Psoas muscle (tissue), 8 donors: ENCODE data around the gene CYBA. TPM values are rescaled to one million over a fixed set of nuclear protein-coding genes. Genes with fewer than 3 reads are reported as not detected.

ENCODE experiments used
- ATAC-seq, 4 donors: fragments of 200-7000 bp; cut with Tn5 transposase; one replicate each; pipeline ENCODE4 v1.9.1; 2020; ENCODE audit warnings: moderate library complexity in 3 of 4, mild to moderate bottlenecking in 2 of 4
- DNase-seq, 2 donors: peaks; one replicate each; pipeline ENCODE4 v3.0.0-alpha.2; 2020
- H3K27ac ChIP-seq: fragments of 200-600 bp; one replicate; pipeline ENCODE4 v1.8.0; 2022
- H3K27me3 ChIP-seq, 3 donors: fragments of 200-600 bp in 1 of 3; one replicate each; pipeline versions ENCODE4 v1.6.1 to v1.8.0; 2013 to 2022; ENCODE audit warnings: low read length in 2 of 3, mild to moderate bottlenecking in 2 of 3, moderate library complexity in 1 of 3; ENCODE audit not compliant: insufficient read depth in 3 of 3
- H3K36me3 ChIP-seq, 2 donors: fragments of 200-600 bp in 1 of 2; one replicate each; pipeline versions ENCODE4 v1.6.1 to v1.8.0; 2013 to 2022; ENCODE audit warnings: low read depth in 1 of 2, mild to moderate bottlenecking in 1 of 2, moderate library complexity in 1 of 2; ENCODE audit not compliant: insufficient read depth in 1 of 2
- H3K4me1 ChIP-seq: fragments of 200-600 bp; one replicate; pipeline ENCODE4 v1.8.0; 2022
- H3K4me3 ChIP-seq: fragments of 200-600 bp; one replicate; pipeline ENCODE4 v1.8.0; 2022; ENCODE audit warnings: mild to moderate bottlenecking
- H3K9me3 ChIP-seq: fragments of 200-600 bp; one replicate; pipeline ENCODE4 v1.8.0; 2022
- WGBS, 3 donors: extraction: QIAGEN DNeasy Blood & Tissue Kit; methylation state at CpG; one replicate each; pipeline versions ENCODE4 v1.1.6 to v1.1.7; 2013; 5-methylcytosine and 5-hydroxymethylcytosine counted together
- intact Hi-C, 2 donors: fragments of 100-400 bp; cut with DNase I; formaldehyde crosslinking; loops; one replicate each; pipeline versions ENCODE4 v1.11.0 to v1.14.2; 2022
- polyA plus RNA-seq, 3 donors: library from polyadenylated mRNA; stranded (reverse); fragments of 200-250 nt; gene quantifications; one replicate each; pipeline ENCODE4 v1.2.3, GENCODE V29; 2013
- total RNA-seq, 4 donors: library from RNA; stranded (reverse); fragmentation: NEBNext Ultra II Directional in 2 of 4; extraction: Animal tissue kit (Norgen Biotek cat#: 25700) in 2 of 4; gene quantifications; one replicate each; pipeline versions ENCODE4 v1.2.1 to v1.2.4, GENCODE V29; 2021 to 2023
- TF ChIP-seq, protein P1 (sequence below): fragments of 200-600 bp; IDR thresholded peaks from one replicate; pipeline ENCODE4 v1.8.0; 2022; ENCODE audit warnings: antibody characterized with exemption
- donor health status: healthy with polysubstance abuse.
- donor health status: DM: no; HTN: no; CAD: no; lungs with moderate emphysema.
- donor health status: Bipolar disorder and iron deficiency.
- donor health status: healthy.
- donor health status: DM: yes; HTN: yes; CAD: no.
- donor health status: DM: no; HTN: no; CAD: no.
- donor health status: DM: no; HTN: no; CAD: no.
- donor health status: DM: yes; HTN: yes; CAD: no.

CYBA gene
- total and polyA plus RNA-seq, 7 donors = 9.1 to 28.0 (median 19.4) TPM

DNA sequence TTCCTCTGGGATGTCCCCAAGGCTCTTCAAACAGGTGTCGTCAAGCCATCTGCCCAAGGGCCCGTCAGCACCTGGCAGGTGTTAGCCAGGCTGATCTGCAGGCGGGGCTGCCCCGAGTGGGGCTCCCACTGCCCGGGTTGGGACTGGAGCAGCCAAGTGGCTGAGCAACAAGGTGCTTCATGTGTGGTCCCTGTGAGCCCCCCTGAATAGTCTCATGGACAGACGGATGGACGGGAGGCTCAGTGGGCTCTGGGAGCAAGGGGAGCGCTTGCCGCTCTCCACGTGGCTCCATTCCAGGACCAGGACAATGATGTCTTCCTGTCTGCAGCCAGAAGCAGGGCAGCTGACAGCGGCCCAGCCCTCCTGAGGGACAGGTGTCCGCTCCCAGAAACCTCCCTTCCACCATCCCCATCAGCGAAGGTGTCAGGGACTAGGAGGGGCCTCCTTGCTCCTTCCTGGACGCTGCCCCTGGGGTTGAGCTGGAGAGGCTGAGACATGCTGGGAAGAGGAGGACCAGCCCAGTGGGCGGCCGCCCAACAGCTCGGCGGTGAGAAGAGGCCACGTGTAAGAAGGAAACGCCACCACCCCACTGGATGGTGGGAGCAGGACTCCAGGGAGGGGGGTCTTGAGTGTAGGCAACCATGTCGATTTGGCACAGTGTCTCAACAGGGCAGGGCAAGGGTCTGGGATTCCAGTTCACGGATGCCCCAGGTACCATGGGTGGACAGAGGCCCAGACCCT lies 25.8 kb upstream of the CYBA start:
- intact Hi-C loops = no loop called here
- Histone ChIP-seq H3K27me3 (peaks cover 0 to 4% (median 0%) of the 10 kb centered on the region in 3 donors), H3K4me3 (no peak overlapping the region), H3K27ac (peak overlapping the region; percentile 82), H3K9me3 (no peaks in the 10 kb centered on the region), H3K4me1 (peaks cover 56% of the 10 kb centered on the region), H3K36me3 (no peaks in the 10 kb centered on the region)
- 49 to 58% (median 56%) methylated on average over 19 to 22 of the region's 22 CpGs for WGBS, 3 donors
- DNase-seq (no peak), ATAC-seq (no peak)
- TF ChIP-seq, protein P1, sequence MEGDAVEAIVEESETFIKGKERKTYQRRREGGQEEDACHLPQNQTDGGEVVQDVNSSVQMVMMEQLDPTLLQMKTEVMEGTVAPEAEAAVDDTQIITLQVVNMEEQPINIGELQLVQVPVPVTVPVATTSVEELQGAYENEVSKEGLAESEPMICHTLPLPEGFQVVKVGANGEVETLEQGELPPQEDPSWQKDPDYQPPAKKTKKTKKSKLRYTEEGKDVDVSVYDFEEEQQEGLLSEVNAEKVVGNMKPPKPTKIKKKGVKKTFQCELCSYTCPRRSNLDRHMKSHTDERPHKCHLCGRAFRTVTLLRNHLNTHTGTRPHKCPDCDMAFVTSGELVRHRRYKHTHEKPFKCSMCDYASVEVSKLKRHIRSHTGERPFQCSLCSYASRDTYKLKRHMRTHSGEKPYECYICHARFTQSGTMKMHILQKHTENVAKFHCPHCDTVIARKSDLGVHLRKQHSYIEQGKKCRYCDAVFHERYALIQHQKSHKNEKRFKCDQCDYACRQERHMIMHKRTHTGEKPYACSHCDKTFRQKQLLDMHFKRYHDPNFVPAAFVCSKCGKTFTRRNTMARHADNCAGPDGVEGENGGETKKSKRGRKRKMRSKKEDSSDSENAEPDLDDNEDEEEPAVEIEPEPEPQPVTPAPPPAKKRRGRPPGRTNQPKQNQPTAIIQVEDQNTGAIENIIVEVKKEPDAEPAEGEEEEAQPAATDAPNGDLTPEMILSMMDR = no peak

DNA sequence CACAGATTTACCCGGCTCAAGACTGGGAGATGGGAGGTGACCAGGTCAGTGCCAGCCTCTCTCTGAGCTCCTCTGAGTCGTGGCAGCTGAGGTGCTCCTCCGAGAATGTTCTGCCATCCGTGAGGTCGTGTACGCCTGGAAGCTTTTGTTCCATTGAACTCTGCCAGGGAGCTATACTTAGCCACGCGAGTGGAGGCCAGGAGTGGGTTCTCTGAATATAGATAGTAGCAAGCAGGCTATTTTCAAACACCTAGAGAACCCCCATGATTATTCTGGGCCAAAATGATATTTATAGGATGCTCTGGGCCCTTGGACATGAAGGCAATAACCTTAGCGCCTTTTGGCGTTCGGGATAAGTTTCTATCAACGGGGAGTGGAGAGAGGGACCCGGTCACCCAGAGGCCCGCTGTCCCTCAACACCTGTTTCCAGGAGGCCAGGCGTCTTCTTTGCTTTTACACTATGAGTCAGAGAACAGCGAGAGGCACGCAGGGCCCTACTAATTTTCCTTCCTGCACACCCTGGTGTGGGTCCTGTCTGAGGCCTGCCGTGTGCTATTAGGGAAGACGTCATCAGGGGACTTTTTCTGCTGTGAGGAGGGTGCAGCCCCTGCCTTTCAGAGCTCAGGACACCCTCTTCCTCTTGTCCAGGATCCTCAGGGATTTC lies 23.0 kb upstream of the CYBA start:
- H3K4me1 ChIP-seq = peaks cover 56% of the 10 kb centered on the region
- peaks cover 0 to 4% (median 0%) of the 10 kb centered on the region in 3 donors for H3K27me3 ChIP-seq
- peak; percentile 78 to 86 (median 84) for ATAC-seq
- DNase-seq = peak in 1 of 2 donors; percentile 86
- H3K27ac ChIP-seq = peak overlapping the region; percentile 82
- 30 to 49% (median 37%) methylated on average over 19 of the region's 19 CpGs for WGBS, 3 donors
- TF ChIP-seq, protein P1 = no peak
- peak overlapping the region; percentile 1 for H3K4me3 ChIP-seq
- intact Hi-C loops = no loop called here
- H3K36me3 ChIP-seq = peaks cover 0 to 1% of the 10 kb centered on the region in 2 donors
- no peaks in the 10 kb centered on the region for H3K9me3 ChIP-seq

DNA sequence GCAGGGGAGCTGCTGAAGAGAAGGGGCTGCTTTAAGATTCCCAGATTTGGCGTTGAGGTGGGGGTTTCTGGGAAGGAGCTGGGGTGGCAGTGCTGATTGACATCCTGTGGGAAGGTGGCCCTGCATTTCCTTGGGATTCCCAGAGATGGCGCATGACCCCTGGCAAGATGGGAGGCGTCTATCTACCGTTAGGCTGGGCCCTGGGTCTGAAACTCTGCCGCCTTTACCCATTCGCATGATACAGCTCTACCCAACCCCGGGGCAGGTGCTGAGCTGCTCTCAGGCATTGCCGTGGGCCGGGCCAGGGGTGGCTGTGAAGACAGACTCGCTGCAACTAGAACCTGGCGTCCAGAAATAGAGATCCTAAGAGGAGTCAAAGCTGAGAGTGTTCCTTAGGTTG lies 21.9 kb upstream of the CYBA start:
- peaks cover 50% of the 10 kb centered on the region for H3K4me1 ChIP-seq
- intact Hi-C loops = no loop called here
- WGBS, 3 donors = 29 to 53% (median 32%) methylated on average over 11 of the region's 11 CpGs
- TF ChIP-seq, protein P1 = peak; percentile 25
- no peaks in the 10 kb centered on the region for H3K9me3 ChIP-seq
- H3K27me3 ChIP-seq = no peaks in the 10 kb centered on the region
- no peak overlapping the region for H3K4me3 ChIP-seq
- peak; percentile 44 to 70 (median 60) for ATAC-seq
- peak overlapping the region; percentile 82 for H3K27ac ChIP-seq
- peaks cover 0 to 7% of the 10 kb centered on the region in 2 donors for H3K36me3 ChIP-seq
- DNase-seq = peak in 1 of 2 donors; percentile 73

DNA sequence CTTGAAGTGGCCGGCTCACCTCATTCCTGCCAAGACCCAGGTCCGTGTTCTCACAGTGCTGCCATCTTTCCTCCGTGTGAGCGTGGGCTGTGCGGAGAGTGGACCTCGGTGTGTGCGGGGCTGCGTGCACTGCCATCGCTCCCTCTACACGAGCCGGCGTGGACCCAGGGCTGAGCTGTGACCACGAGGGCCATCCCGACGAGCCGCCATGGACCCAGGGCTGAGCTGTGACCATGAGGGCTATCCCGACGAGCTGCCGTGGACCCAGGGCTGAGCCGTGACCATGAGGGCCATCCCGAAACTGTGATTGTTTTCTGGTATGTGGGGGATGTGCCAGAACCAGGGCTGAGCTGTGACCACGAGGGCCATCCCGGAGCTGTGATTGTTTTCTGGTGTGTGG lies 21.0 kb upstream of the CYBA start:
- ATAC-seq (no peak), DNase-seq (no peak)
- Histone ChIP-seq H3K36me3 (peaks cover 0 to 7% of the 10 kb centered on the region in 2 donors), H3K4me1 (peaks cover 42% of the 10 kb centered on the region), H3K4me3 (no peak overlapping the region), H3K9me3 (no peaks in the 10 kb centered on the region), H3K27ac (no peak overlapping the region), H3K27me3 (no peaks in the 10 kb centered on the region)
- 74 to 81% (median 77%) methylated on average over 23 of the region's 23 CpGs for WGBS, 3 donors
- TF ChIP-seq, protein P1 = no peak
- intact Hi-C loops = no loop called here
